K562 (cell line): ENCODE measurements around the gene PLEKHG1. TPM values are rescaled to one million over a fixed set of nuclear protein-coding genes. Genes with fewer than 3 reads are reported as not detected.
A peak's percentile ranks its signal among the peaks of the same experiment; 100 is the strongest.

Experiments
- ARID1B ChIP-seq: fragments of 450-650 bp; IDR thresholded peaks from 2 replicates; pipeline ENCODE4 v1.6.1; 2016; ENCODE audit warnings: antibody characterized with exemption, mild to moderate bottlenecking, inconsistent platforms
- CBFA2T3 ChIP-seq: fragments of 450-650 bp; IDR thresholded peaks from 2 replicates; pipeline ENCODE4 v1.6.1; 2017
- DEAF1 ChIP-seq: fragments of 450-650 bp; formaldehyde crosslinking; IDR thresholded peaks from 2 replicates; pipeline ENCODE4 v1.4.0; 2020; ENCODE audit warnings: mild to moderate bottlenecking, moderate library complexity
- DLX4 ChIP-seq: fragments of 250-450 bp; sonication (Bioruptor Pico); IDR thresholded peaks from 2 replicates; pipeline ENCODE4 v1.6.1; 2021; ENCODE audit warnings: mild to moderate bottlenecking
- EGR1 ChIP-seq: fragments of 450-650 bp; conservative IDR thresholded peaks from 2 replicates; pipeline ENCODE4 v1.6.1; 2017; ENCODE audit warnings: mild to moderate bottlenecking
- FOXP1 ChIP-seq: sonication (generic); formaldehyde crosslinking; IDR thresholded peaks from 2 replicates; pipeline ENCODE4 v1.8.0; 2022; ENCODE audit warnings: mild to moderate bottlenecking, missing genetic modification reagents
- SAFB ChIP-seq: fragments of 200-400 bp; formaldehyde crosslinking; IDR thresholded peaks from 2 replicates; pipeline ENCODE4 v1.6.1; 2017; ENCODE audit warnings: low read depth, low read length, borderline replicate concordance
- SP2 ChIP-seq: IDR thresholded peaks from 2 replicates; pipeline ENCODE4 v1.6.1; 2011; ENCODE audit warnings: mild to moderate bottlenecking, low read depth, low read length, moderate library complexity; ENCODE audit not compliant: poor library complexity, severe bottlenecking; ENCODE audit errors: extremely low read depth
- THRAP3 ChIP-seq: fragments of 450-650 bp; IDR thresholded peaks from 2 replicates; pipeline ENCODE4 v1.6.1; 2016; ENCODE audit warnings: mild to moderate bottlenecking, inconsistent platforms, borderline replicate concordance
- ZBTB40 ChIP-seq, 2 experiments: fragments of 450-650 bp in 1 of 2; sonication (generic) in 1 of 2; formaldehyde crosslinking in 1 of 2; IDR thresholded peaks; 2 replicates each; pipeline versions ENCODE4 v1.7.1 to v1.9.0; 2016 to 2022; ENCODE audit warnings: inconsistent platforms in 1 of 2, mild to moderate bottlenecking in 1 of 2, missing genetic modification reagents in 1 of 2
- ZBTB49 ChIP-seq: sonication (generic); formaldehyde crosslinking; IDR thresholded peaks from 2 replicates; pipeline ENCODE4 v1.8.0; 2022; ENCODE audit warnings: missing genetic modification reagents, mild to moderate bottlenecking, borderline replicate concordance
- ZNF444 ChIP-seq: fragments of 250-450 bp; sonication (Bioruptor Pico); IDR thresholded peaks from 2 replicates; pipeline ENCODE4 v1.4.0; 2020; ENCODE audit warnings: mild to moderate bottlenecking, moderate library complexity
- ZNF583 ChIP-seq: fragments of 250-450 bp; sonication (Bioruptor Pico); IDR thresholded peaks from 2 replicates; pipeline ENCODE4 v1.4.0; 2020
- polyA plus RNA-seq, 8 experiments: library from polyadenylated mRNA; depleted of rRNA in 4 of 8; stranded (reverse) in 5 of 8; unstranded in 3 of 8; fragments of >200 nt; fragmentation: Nextera tagmentation in 2 of 8; fragmentation: Illumina TruSeq in 1 of 8; extraction: Ambion mirVana in 2 of 8; extraction: Trizol in 1 of 8; gene quantifications; 2 replicates each; pipeline versions ENCODE4 v1.2.1 to v1.2.3, GENCODE V29; 2011 to 2014; ENCODE audit warnings: inconsistent platforms in 1 of 8, missing spikeins in 1 of 8
- total RNA-seq, 7 experiments: library from RNA; depleted of rRNA in 6 of 7; stranded (reverse); fragments of >200 nt in 6 of 7; fragmentation: Illumina TruSeq in 2 of 7; extraction: Trizol in 2 of 7; gene quantifications; 2 replicates each; pipeline versions ENCODE4 v1.2.1 to v1.2.3, GENCODE V29; 2011 to 2021; ENCODE audit warnings: low replicate concordance in 1 of 7

The PLEKHG1 gene
- total and polyA plus RNA-seq, 9 of the 15 experiments (the other 6 are each of a cell fraction or from before 2014, with no cell fraction given): 0.03 to 0.16 (median 0.03) TPM; not detected in 6

GRCh38 chr6:150560004-150560883 lies 39.4 kb upstream of the PLEKHG1 start (continued):
- TF ChIP-seq ZBTB40 (IDR thresholded peaks at IDR 0.05) (no peak), ZBTB40 (CRISPR knock-in tag; IDR thresholded peaks at IDR 0.05) (no peak), FOXP1 (no peak), DLX4 (CRISPR knock-in tag) (no peak), EGR1 (no peak), ZBTB49 (CRISPR knock-in tag) (no peak), THRAP3 (no peak), DEAF1 (CRISPR knock-in tag) (no peak), ARID1B (peak; percentile 97), ZNF583 (CRISPR knock-in tag) (no peak), CBFA2T3 (peak; percentile 97), SAFB (no peak), ZNF444 (CRISPR knock-in tag) (no peak), SP2 (no peak)
